Thyroid gland (tissue), 4 donors: ENCODE results near the gene APEX1. TPM values are rescaled to one million over a fixed set of nuclear protein-coding genes. Genes with fewer than 3 reads are reported as not detected.

Experiments
- DNase-seq, 2 donors: peaks; one replicate each; pipeline ENCODE4 v3.0.0-alpha.2; 2019
- H3K27ac ChIP-seq, 3 donors: fragments of 200-600 bp; sonication (generic); 1 replicate in 2 of 3; 2 replicates in 1 of 3; pipeline ENCODE4 v1.5.1; 2016 to 2019; ENCODE audit warnings: mild to moderate bottlenecking in 1 of 3, moderate library complexity in 1 of 3
- H3K27me3 ChIP-seq: fragments of 200-600 bp; sonication (generic); one replicate; pipeline ENCODE4 v1.5.1; 2019
- H3K36me3 ChIP-seq, 2 donors: fragments of 200-600 bp; sonication (generic); one replicate each; pipeline ENCODE4 v1.5.1; 2016 to 2019
- H3K4me1 ChIP-seq, 2 donors: fragments of 200-600 bp; sonication (generic); one replicate each; pipeline ENCODE4 v1.5.1; 2017 to 2019
- H3K4me3 ChIP-seq, 3 donors: fragments of 200-600 bp; sonication (generic); replicated peaks in 1 of 3; 1 replicate in 2 of 3; 2 replicates in 1 of 3; pipeline ENCODE4 v1.5.1; 2016; ENCODE audit warnings: mild to moderate bottlenecking in 1 of 3
- H3K9me3 ChIP-seq: fragments of 200-600 bp; sonication (generic); one replicate; pipeline ENCODE4 v1.5.1; 2017
- POLR2A ChIP-seq, 2 donors: fragments of 450-650 bp; IDR thresholded peaks; one replicate each; pipeline ENCODE4 v1.6.1; 2017; ENCODE audit warnings: antibody characterized with exemption in 2 of 2, mild to moderate bottlenecking in 2 of 2, moderate library complexity in 1 of 2
- WGBS, 2 donors: methylation state at CpG; one replicate each; pipeline ENCODE4 v1.1.5; 2017; 5-methylcytosine and 5-hydroxymethylcytosine counted together
- intact Hi-C: fragments of 100-400 bp; cut with DNase I; formaldehyde crosslinking; loops from one replicate; pipeline ENCODE4 v1.15.1; 2023
- total RNA-seq, 4 donors: library from RNA; depleted of rRNA; stranded (reverse); fragments of >200 nt; gene quantifications; one replicate each; pipeline ENCODE4 v1.2.3, GENCODE V29; 2016
- TF ChIP-seq, protein P1 (sequence below), 6 experiments: fragments of 200-600 bp in 3 of 6; fragments of 450-650 bp in 3 of 6; sonication (generic) in 3 of 6; IDR thresholded peaks; one replicate each; pipeline ENCODE4 v1.5.1; 2016 to 2019; ENCODE audit warnings: antibody characterized with exemption in 6 of 6, mild to moderate bottlenecking in 2 of 6, inconsistent platforms in 1 of 6, moderate library complexity in 1 of 6

APEX1 gene
- total RNA-seq, 4 donors from 2014 or later: 133 to 179 (median 142) TPM

DNA sequence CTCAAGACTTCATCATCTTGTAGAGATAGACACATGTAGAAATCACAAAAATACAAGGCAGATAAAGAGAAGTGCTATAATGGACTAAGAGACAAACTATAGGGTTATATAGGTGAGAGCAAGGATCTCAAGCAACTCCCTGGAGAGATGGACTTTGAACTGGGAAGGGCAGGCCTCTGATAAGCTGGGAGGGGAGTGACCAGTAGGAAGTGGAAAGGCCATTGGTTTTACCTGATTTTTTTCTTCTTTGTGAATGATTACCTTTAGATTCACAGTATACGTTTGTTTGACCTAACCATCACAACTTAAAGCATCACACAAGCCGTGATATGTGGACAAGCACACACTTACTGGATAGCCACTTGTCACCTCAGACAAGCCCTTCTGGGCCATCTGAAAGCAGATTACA is 36.5 kb upstream of the APEX1 start:
- no peak for DNase-seq
- no peak for TF ChIP-seq POLR2A (IDR thresholded peaks at IDR 0.05)
- TF ChIP-seq, protein P1, sequence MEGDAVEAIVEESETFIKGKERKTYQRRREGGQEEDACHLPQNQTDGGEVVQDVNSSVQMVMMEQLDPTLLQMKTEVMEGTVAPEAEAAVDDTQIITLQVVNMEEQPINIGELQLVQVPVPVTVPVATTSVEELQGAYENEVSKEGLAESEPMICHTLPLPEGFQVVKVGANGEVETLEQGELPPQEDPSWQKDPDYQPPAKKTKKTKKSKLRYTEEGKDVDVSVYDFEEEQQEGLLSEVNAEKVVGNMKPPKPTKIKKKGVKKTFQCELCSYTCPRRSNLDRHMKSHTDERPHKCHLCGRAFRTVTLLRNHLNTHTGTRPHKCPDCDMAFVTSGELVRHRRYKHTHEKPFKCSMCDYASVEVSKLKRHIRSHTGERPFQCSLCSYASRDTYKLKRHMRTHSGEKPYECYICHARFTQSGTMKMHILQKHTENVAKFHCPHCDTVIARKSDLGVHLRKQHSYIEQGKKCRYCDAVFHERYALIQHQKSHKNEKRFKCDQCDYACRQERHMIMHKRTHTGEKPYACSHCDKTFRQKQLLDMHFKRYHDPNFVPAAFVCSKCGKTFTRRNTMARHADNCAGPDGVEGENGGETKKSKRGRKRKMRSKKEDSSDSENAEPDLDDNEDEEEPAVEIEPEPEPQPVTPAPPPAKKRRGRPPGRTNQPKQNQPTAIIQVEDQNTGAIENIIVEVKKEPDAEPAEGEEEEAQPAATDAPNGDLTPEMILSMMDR (IDR thresholded peaks at IDR 0.05): no peak
- no peaks in the 10 kb centered on the region for H3K9me3 ChIP-seq
- no peaks in the 10 kb centered on the region for H3K36me3 ChIP-seq
- no peak overlapping the region for H3K4me3 ChIP-seq
- no peaks in the 10 kb centered on the region for H3K27me3 ChIP-seq
- H3K27ac ChIP-seq: no peak overlapping the region
- 88 to 89% methylated on average over 2 of the region's 2 CpGs for WGBS, 2 donors
- peaks cover 5 to 11% of the 10 kb centered on the region in 2 donors for H3K4me1 ChIP-seq
- intact Hi-C loops: loop anchor here (10.0 kb wide), 1 partner anchor 46 kb away; the partner anchor contains the start of genes PIP4P1 and PNP

DNA sequence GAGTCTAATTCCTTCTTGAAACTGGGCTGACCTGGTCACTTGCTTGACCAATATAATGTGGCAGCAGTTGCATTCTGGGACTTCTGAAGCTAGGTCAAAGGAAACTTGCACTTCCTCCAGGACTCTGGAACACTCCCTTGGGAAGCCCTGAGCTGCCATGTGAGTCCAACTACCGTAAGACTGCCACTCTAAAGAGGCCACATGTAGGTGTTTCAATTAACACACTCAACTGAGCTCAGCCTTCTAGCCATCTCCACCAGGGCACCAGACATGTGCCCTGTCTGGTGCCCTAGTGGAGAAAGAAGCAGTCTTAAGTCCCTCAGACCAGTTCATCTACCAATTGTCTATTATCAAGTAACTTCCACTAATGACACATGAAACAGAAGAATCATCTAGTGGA is 35.6 kb upstream of the APEX1 start:
- H3K36me3 ChIP-seq: no peaks in the 10 kb centered on the region
- peaks cover 5 to 6% of the 10 kb centered on the region in 2 donors for H3K4me1 ChIP-seq
- 40 to 50% methylated on average over 1 of the region's 1 CpG for WGBS, 2 donors
- H3K9me3 ChIP-seq: no peaks in the 10 kb centered on the region
- no peak for DNase-seq
- TF ChIP-seq, protein P1 (IDR thresholded peaks at IDR 0.05): no peak
- no peak for TF ChIP-seq POLR2A (IDR thresholded peaks at IDR 0.05)
- intact Hi-C loops: loop anchor here (10.0 kb wide), 1 partner anchor 45 kb away; the partner anchor contains the start of genes PIP4P1 and PNP
- H3K4me3 ChIP-seq: no peak overlapping the region
- no peak overlapping the region for H3K27ac ChIP-seq
- no peaks in the 10 kb centered on the region for H3K27me3 ChIP-seq

DNA sequence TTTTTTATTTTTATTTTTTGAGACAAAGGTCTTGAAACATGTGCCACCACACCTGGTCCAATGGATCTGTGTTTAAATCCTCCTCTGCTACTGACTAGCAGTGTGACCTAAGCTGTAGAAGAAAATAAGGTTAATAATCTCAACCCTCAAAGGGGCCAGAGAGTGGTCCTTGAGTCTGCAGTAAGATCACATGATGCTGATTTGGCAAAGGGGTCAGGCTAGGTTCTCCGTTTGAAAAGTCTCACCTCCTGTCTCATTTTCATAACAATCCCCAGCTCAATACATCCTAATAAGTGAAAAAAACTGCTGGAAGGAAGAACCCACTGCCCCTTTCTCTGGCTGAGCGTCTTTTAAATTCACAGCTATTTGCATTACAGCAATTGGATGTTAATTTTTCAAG is 33.8 kb upstream of the APEX1 start:
- H3K36me3 ChIP-seq: no peaks in the 10 kb centered on the region
- H3K9me3 ChIP-seq: no peaks in the 10 kb centered on the region
- H3K27me3 ChIP-seq: no peaks in the 10 kb centered on the region
- H3K4me1 ChIP-seq: peaks cover 1 to 5% of the 10 kb centered on the region in 2 donors
- no peak overlapping the region for H3K4me3 ChIP-seq
- intact Hi-C loops: no loop called here
- TF ChIP-seq POLR2A (IDR thresholded peaks at IDR 0.05): no peak
- TF ChIP-seq, protein P1 (IDR thresholded peaks at IDR 0.05): no peak
- WGBS, 2 donors: 18 to 38% methylated on average over 2 of the region's 2 CpGs
- no peak for DNase-seq
- no peak overlapping the region for H3K27ac ChIP-seq

DNA sequence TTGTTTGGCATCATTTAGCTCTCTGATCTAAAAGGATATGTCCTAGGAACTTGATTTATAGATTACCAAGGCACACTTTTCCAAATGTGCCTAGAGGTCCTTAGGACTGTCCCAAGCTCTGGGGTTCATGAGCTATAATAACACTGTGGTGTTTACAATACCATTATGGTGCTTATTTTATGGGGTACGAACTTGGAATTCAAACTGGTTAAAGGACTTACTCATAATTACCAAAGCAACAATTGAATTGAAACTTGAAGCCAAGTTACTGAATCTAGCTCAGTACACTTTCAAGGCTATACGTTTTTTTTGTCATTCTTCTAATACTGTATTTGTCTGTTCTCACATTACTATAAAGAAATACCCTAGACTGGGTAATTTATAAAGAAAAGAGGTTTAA is 32.1 kb upstream of the APEX1 start:
- WGBS, 2 donors: 43 to 62% methylated on average over 2 of the region's 2 CpGs
- intact Hi-C loops: no loop called here
- Histone ChIP-seq H3K27me3 (no peaks in the 10 kb centered on the region), H3K4me3 (no peak overlapping the region), H3K36me3 (no peaks in the 10 kb centered on the region), H3K4me1 (no peaks in the 10 kb centered on the region), H3K9me3 (no peaks in the 10 kb centered on the region), H3K27ac (no peak overlapping the region)
- TF ChIP-seq, protein P1 (IDR thresholded peaks at IDR 0.05): no peak
- TF ChIP-seq POLR2A (IDR thresholded peaks at IDR 0.05): no peak
- DNase-seq: no peak

DNA sequence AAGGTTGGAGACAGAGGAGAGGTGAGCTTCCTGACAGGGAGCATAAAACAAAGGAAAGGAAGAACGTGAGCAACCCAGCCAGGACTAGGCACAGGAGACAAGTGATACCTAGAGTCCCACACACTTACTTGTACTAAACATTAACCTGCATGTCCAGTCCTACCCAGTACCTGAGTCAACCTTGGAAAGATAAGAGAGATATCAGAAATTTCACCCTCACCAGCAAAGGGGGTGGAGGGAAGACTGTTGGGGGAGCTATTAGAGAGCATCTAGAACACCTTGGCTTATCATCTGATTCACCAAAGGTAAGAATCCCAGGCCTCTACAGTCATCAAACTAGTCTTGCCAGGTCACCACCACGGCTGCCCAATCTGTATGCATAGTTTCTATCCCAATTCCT is 30.2 kb upstream of the APEX1 start:
- Histone ChIP-seq H3K4me3 (no peak overlapping the region), H3K9me3 (no peaks in the 10 kb centered on the region), H3K36me3 (no peaks in the 10 kb centered on the region), H3K4me1 (no peaks in the 10 kb centered on the region), H3K27me3 (no peaks in the 10 kb centered on the region), H3K27ac (no peak overlapping the region)
- TF ChIP-seq POLR2A (IDR thresholded peaks at IDR 0.05): no peak
- TF ChIP-seq, protein P1 (IDR thresholded peaks at IDR 0.05): no peak
- DNase-seq: no peak
- WGBS, 2 donors: 36% methylated on average over 2 of the region's 2 CpGs
- intact Hi-C loops: no loop called here
